ENCODE data around the gene PLCH1. TPM values are rescaled to one million over a fixed set of nuclear protein-coding genes. Genes with fewer than 3 reads are reported as not detected.
"Not testable (repeated sequence)": the region's sequence is repeated elsewhere in the genome, so short reads cannot be mapped to it uniquely, and the experiment has no call there.

Gene PLCH1
- total RNA-seq, 1 donor from 2014 or later = not detected

DNA sequence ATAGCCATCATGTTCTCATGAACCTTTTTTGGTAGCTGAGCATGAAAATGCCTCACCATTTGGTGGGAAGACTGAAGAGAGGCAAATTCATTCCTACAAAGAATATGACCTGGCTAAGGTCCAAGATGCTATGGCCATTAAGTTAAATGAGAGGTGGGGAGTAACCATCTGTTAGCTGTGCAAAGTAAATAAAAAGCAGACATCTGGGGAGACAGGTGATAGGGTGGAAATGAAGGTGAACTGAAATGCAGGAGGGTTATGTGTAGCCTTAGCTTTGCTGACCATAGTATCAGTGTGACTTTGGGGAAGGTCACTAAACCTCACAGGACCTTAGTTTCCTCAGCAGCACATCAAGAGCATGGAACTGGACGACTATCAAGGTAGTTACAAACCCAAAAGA is 340.4 kb downstream of the PLCH1 start:
- H3K4me1 Mint-ChIP-seq (ENCODE audit: unreplicated experiment) = peaks cover 2% of the 10 kb centered on the region
- no peak overlapping the region for H3K4me3 Mint-ChIP-seq (ENCODE audit: unreplicated experiment)
- no peak overlapping the region for H3K27ac Mint-ChIP-seq (ENCODE audit: unreplicated experiment)
- TF ChIP-seq, protein P1, sequence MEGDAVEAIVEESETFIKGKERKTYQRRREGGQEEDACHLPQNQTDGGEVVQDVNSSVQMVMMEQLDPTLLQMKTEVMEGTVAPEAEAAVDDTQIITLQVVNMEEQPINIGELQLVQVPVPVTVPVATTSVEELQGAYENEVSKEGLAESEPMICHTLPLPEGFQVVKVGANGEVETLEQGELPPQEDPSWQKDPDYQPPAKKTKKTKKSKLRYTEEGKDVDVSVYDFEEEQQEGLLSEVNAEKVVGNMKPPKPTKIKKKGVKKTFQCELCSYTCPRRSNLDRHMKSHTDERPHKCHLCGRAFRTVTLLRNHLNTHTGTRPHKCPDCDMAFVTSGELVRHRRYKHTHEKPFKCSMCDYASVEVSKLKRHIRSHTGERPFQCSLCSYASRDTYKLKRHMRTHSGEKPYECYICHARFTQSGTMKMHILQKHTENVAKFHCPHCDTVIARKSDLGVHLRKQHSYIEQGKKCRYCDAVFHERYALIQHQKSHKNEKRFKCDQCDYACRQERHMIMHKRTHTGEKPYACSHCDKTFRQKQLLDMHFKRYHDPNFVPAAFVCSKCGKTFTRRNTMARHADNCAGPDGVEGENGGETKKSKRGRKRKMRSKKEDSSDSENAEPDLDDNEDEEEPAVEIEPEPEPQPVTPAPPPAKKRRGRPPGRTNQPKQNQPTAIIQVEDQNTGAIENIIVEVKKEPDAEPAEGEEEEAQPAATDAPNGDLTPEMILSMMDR (IDR thresholded peaks at IDR 0.05) = no peak
- DNase-seq (ENCODE audit: extremely low spot score, unreplicated experiment) = no peak
- no peaks in the 10 kb centered on the region for H3K36me3 Mint-ChIP-seq (ENCODE audit: unreplicated experiment)
- H3K9me3 Mint-ChIP-seq (ENCODE audit: unreplicated experiment) = no peaks in the 10 kb centered on the region
- H3K27me3 Mint-ChIP-seq (ENCODE audit: unreplicated experiment) = no peaks in the 10 kb centered on the region

DNA sequence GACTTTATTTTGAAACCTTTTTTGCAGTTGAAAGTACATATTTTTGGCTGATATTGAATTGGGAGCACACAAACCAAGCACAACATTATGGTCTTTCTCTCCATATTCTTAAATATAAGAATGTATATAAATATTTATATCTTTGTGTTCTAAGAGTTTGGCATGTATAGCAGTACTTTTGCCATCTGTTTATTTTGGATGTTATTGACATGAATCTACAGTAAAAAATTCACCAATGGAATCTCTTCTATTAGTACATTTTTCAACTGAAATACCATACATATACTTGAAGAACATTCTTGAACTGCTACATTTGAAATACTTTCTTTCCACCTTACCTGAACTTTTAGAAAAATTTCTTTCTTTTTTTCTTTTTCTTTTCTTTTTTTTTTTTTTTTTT is 342.2 kb downstream of the PLCH1 start:
- H3K9me3 Mint-ChIP-seq (ENCODE audit: unreplicated experiment) = no peaks in the 10 kb centered on the region
- peaks cover 2% of the 10 kb centered on the region for H3K4me1 Mint-ChIP-seq (ENCODE audit: unreplicated experiment)
- H3K36me3 Mint-ChIP-seq (ENCODE audit: unreplicated experiment) = no peaks in the 10 kb centered on the region
- DNase-seq (ENCODE audit: extremely low spot score, unreplicated experiment) = no peak
- H3K27me3 Mint-ChIP-seq (ENCODE audit: unreplicated experiment) = no peaks in the 10 kb centered on the region
- no peak overlapping the region for H3K4me3 Mint-ChIP-seq (ENCODE audit: unreplicated experiment)
- TF ChIP-seq, protein P1 (IDR thresholded peaks at IDR 0.05) = no peak
- no peak overlapping the region for H3K27ac Mint-ChIP-seq (ENCODE audit: unreplicated experiment)

DNA sequence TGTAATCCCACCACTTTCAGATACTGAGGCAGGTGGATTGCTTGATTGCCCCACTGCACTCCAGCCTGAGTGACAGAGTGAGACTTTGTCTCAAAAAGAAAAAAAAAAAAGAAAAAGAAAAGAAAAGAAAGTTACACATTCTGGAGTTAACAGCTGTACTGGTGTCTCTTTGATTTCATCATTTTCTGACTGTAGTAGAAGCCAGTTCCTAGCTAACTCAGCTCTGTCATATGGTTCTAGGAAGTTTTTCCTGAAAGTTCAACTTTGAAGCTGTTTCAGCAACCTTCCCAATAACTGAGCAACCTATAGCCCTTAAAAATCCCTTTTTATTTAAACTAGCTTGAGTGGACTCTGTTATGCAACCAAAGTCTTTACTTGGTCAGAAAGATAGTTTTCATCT is 346.8 kb downstream of the PLCH1 start:
- peaks cover 2% of the 10 kb centered on the region for H3K4me1 Mint-ChIP-seq (ENCODE audit: unreplicated experiment)
- H3K27ac Mint-ChIP-seq (ENCODE audit: unreplicated experiment) = no peak overlapping the region
- H3K9me3 Mint-ChIP-seq (ENCODE audit: unreplicated experiment) = peaks cover 6% of the 10 kb centered on the region
- no peak for DNase-seq (ENCODE audit: extremely low spot score, unreplicated experiment)
- no peaks in the 10 kb centered on the region for H3K36me3 Mint-ChIP-seq (ENCODE audit: unreplicated experiment)
- H3K27me3 Mint-ChIP-seq (ENCODE audit: unreplicated experiment) = peaks cover 2% of the 10 kb centered on the region
- TF ChIP-seq, protein P1 (IDR thresholded peaks at IDR 0.05) = no peak
- no peak overlapping the region for H3K4me3 Mint-ChIP-seq (ENCODE audit: unreplicated experiment)

DNA sequence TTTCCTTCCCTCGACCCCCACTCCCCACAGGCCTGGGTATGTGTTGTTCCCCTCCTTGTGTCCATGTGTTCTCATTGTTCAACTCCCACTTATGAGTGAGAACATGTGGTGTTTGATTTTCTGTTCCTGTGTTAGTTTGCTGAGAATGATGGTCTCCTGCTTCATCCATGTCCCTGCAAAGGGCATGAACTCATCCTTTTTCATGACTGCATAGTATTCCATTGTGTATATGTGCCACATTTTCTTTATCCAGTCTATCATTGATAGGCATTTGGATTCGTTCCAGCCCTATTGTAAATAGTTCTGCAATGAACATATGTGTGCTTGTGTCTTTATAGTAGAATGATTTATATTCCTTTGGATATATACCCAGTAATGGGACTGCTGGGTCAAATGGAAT is 350.0 kb downstream of the PLCH1 start:
- H3K36me3 Mint-ChIP-seq (ENCODE audit: unreplicated experiment); H3K4me3 Mint-ChIP-seq (ENCODE audit: unreplicated experiment); H3K27me3 Mint-ChIP-seq (ENCODE audit: unreplicated experiment); H3K27ac Mint-ChIP-seq (ENCODE audit: unreplicated experiment); DNase-seq (ENCODE audit: extremely low spot score, unreplicated experiment); H3K9me3 Mint-ChIP-seq (ENCODE audit: unreplicated experiment): not testable (repeated sequence)
- peaks cover 17% of the 10 kb centered on the region for H3K4me1 Mint-ChIP-seq (ENCODE audit: unreplicated experiment)

DNA sequence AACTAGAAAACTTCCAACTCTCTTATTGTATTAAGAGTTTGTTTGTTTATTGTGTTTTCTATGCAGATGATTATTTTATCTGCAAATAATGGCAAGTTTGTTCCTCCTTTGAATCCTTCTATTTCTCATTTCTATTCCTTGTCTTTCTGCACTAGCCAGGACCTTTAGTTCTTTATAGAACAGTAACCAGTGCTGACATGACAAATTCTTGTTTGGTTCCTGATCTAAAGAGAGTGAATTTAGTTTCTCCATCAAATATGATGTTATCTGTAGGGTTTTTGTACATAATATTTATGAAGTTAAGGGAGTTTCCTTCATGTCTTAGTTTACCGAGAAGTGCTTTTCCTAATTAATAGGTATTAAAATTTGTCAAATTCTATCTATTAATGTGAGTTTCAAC is 350.6 kb downstream of the PLCH1 start:
- H3K27ac Mint-ChIP-seq (ENCODE audit: unreplicated experiment) = no peak overlapping the region
- peaks cover 7% of the 10 kb centered on the region for H3K27me3 Mint-ChIP-seq (ENCODE audit: unreplicated experiment)
- no peak for DNase-seq (ENCODE audit: extremely low spot score, unreplicated experiment)
- TF ChIP-seq, protein P1 (IDR thresholded peaks at IDR 0.05) = no peak
- no peak overlapping the region for H3K4me3 Mint-ChIP-seq (ENCODE audit: unreplicated experiment)
- no peaks in the 10 kb centered on the region for H3K36me3 Mint-ChIP-seq (ENCODE audit: unreplicated experiment)
- H3K4me1 Mint-ChIP-seq (ENCODE audit: unreplicated experiment) = peaks cover 17% of the 10 kb centered on the region
- H3K9me3 Mint-ChIP-seq (ENCODE audit: unreplicated experiment) = peaks cover 6% of the 10 kb centered on the region

DNA sequence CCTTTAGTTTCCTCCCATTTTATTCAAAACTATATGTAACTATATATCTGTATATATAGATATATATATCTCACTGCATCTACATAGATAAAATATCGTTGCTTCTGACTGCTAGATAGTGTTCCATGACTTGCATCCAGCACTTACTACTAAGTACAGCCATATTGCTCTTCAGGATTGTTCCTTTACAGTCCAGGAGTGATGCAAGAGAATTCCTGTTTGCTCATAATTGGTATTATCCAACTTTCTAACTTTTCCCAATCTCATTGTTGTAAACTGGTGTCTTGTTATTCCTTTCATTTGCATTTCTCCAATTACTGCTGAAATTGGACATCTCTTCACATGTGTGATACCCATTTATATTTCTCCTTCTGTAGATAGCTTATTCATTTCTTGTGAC is 351.6 kb downstream of the PLCH1 start:
- Mint-ChIP-seq H3K27ac (ENCODE audit: unreplicated experiment) (no peak overlapping the region), H3K4me3 (ENCODE audit: unreplicated experiment) (no peak overlapping the region), H3K36me3 (ENCODE audit: unreplicated experiment) (no peaks in the 10 kb centered on the region), H3K27me3 (ENCODE audit: unreplicated experiment) (peaks cover 16% of the 10 kb centered on the region), H3K4me1 (ENCODE audit: unreplicated experiment) (peaks cover 17% of the 10 kb centered on the region), H3K9me3 (ENCODE audit: unreplicated experiment) (peaks cover 6% of the 10 kb centered on the region)
- DNase-seq (ENCODE audit: extremely low spot score, unreplicated experiment) = no peak
- TF ChIP-seq, protein P1 (IDR thresholded peaks at IDR 0.05) = no peak

All from osteocyte (in vitro differentiated cells).